Measurements from ENCODE around the gene PLEKHA7. TPM values are rescaled to one million over a fixed set of nuclear protein-coding genes. Genes with fewer than 3 reads are reported as not detected.

The PLEKHA7 gene
- total and polyA plus RNA-seq, 2 of the 13 experiments (the other 11 are each of a cell fraction or from before 2014, with no cell fraction given) = 17.5 to 18.7 TPM

DNA sequence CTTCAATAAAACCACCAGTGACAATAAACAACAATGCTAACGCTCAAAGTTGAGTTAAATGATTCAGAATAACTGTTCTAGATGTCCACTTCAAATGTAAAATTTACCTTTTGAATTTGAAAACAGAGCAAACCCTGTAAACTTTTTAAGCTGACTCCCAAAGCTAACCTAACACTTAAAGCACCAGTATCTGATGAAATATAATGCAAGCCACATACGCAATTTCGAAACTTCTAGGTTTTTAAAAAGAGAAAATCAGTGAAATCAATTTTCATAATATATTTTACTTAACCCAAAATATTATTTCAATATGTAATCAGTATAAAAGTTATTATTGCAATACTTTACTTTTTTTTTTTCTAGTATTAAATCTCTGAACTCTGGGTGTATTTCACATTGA, 71.3 kb downstream of the PLEKHA7 start:
- in situ Hi-C loops (cut with HindIII; ENCODE audit: extremely low pct_ligation_motif_present, low pct_unique_long_range_greater_than_20kb) = no loop called here
- BruUV-seq (replicated peaks) = no TSS peak
- Histone ChIP-seq H3K36me3 (replicated peaks in 1 of 2; ENCODE audit: control insufficient read depth in 1 of 2, insufficient read depth in 2 of 2, low read length in 2 of 2) (no peaks in the 10 kb centered on the region), H2AFZ (ENCODE audit: low read length) (no peak overlapping the region), H3K4me3 (replicated peaks in 1 of 3; ENCODE audit: insufficient read depth in 1 of 3, low read depth in 2 of 3, low read length in 3 of 3) (no peak overlapping the region), H3K4me1 (ENCODE audit: insufficient read depth, low read length) (peaks cover 10% of the 10 kb centered on the region), H3K27me3 (ENCODE audit: control insufficient read depth in 1 of 2, insufficient read depth in 2 of 2, low read length in 2 of 2) (no peaks in the 10 kb centered on the region), H3K4me2 (ENCODE audit: low read depth, low read length) (no peak overlapping the region), H3K9ac (ENCODE audit: insufficient read depth, low read depth, low read length) (no peak overlapping the region), H4K20me1 (ENCODE audit: insufficient read depth, low read length) (peaks cover 4% of the 10 kb centered on the region; the same call in 1 of the 2 replicates), H3K79me2 (ENCODE audit: insufficient read depth, low read length) (no peaks in the 10 kb centered on the region), H3K9me3 (ENCODE audit: low read length) (no peaks in the 10 kb centered on the region), H3K27ac (ENCODE audit: extremely low read length, insufficient read depth, low read length) (no peak overlapping the region)
- no peak for DNase-seq (ENCODE audit: low spot score)
- 98% methylated on average over 3 of the region's 3 CpGs for WGBS (ENCODE audit: low lambda C conversion rate)
- intact Hi-C loops (cut with micrococcal nuclease; ENCODE audit: unreplicated experiment) = no loop called here
- TF ChIP-seq ZNF232 (CRISPR knock-in tag; IDR thresholded peaks at IDR 0.05; ENCODE audit: borderline replicate concordance) = no peak
- TF ChIP-seq, protein P1, sequence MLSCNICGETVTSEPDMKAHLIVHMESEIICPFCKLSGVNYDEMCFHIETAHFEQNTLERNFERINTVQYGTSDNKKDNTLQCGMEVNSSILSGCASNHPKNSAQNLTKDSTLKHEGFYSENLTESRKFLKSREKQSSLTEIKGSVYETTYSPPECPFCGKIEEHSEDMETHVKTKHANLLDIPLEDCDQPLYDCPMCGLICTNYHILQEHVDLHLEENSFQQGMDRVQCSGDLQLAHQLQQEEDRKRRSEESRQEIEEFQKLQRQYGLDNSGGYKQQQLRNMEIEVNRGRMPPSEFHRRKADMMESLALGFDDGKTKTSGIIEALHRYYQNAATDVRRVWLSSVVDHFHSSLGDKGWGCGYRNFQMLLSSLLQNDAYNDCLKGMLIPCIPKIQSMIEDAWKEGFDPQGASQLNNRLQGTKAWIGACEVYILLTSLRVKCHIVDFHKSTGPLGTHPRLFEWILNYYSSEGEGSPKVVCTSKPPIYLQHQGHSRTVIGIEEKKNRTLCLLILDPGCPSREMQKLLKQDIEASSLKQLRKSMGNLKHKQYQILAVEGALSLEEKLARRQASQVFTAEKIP (CRISPR knock-in tag; IDR thresholded peaks at IDR 0.05; ENCODE audit: borderline replicate concordance) = no peak
- TF ChIP-seq ONECUT2 (CRISPR knock-in tag; IDR thresholded peaks at IDR 0.05) = no peak
- 0 out of 2 replicates have a peak, but pooled peaks have one; percentile 29 for TF ChIP-seq CEBPB (IDR thresholded peaks at IDR 0.05; ENCODE audit: borderline replicate concordance, low read depth, low read length)
- TF ChIP-seq PTBP1 (IDR thresholded peaks at IDR 0.05; ENCODE audit: low read depth, low read length, poor library complexity, severe bottlenecking) = no peak
- no peak for TF ChIP-seq NFE2L1 (CRISPR knock-in tag; IDR thresholded peaks at IDR 0.05; ENCODE audit: borderline replicate concordance)
- TF ChIP-seq U2AF1 (optimal IDR thresholded peaks at IDR 0.05; ENCODE audit: low read depth, low read length) = no peak
- no peak for TF ChIP-seq ZNF281 (CRISPR knock-in tag; IDR thresholded peaks at IDR 0.05; ENCODE audit: borderline replicate concordance)
- TF ChIP-seq ZFY (CRISPR knock-in tag; IDR thresholded peaks at IDR 0.05) = no peak
- FAIRE-seq = no peak
- ChIA-PET POLR2A (no interaction called here), CTCF (ENCODE audit: low intra/inter-chr PET ratio, low total read pairs) (interaction anchor here (0.8 kb wide), 1 partner anchor 120 kb away, joined by 3 read pairs; no protein-coding TSS in a partner anchor)
- no peak for ATAC-seq
